Naive thymus-derived CD4-positive, alpha-beta T cell (primary cell): ENCODE data around the gene FOXN3. TPM values are rescaled to one million over a fixed set of nuclear protein-coding genes. Genes with fewer than 3 reads are reported as not detected.
A peak's percentile ranks its signal among the peaks of the same experiment; 100 is the strongest.

ENCODE experiments used
- ATAC-seq: fragments of 150-1000 bp; cut with Tn5 transposase; 2 replicates; pipeline ENCODE4 v1.10.0; 2021; ENCODE audit warnings: mild to moderate bottlenecking, moderate library complexity
- CTCF ChIA-PET: fragments of 350-600 bp; sonication (Branson Sonifier 250); formaldehyde crosslinking; loops from one replicate; lab custom pipeline; 2021; ENCODE audit warnings: antibody characterized with exemption; lab: Charles Lee
- POLR2A ChIA-PET: fragments of 350-600 bp; sonication (Branson Sonifier 250); formaldehyde crosslinking; loops from one replicate; lab custom pipeline; 2021; ENCODE audit warnings: antibody characterized with exemption, inconsistent platforms; lab: Charles Lee
- DNase-seq, 9 donors: peaks; one replicate each; pipeline versions ENCODE4 v3.0.0 to v3.0.0-alpha.2; 2020 to 2022; ENCODE audit warnings: mixed read lengths in 1 of 9
- H3K27ac ChIP-seq: one replicate; pipeline ENCODE4 v1.7.0; 2013; ENCODE audit warnings: mild to moderate bottlenecking, low read depth, low read length, moderate library complexity
- H3K27me3 ChIP-seq, 2 donors: one replicate each; pipeline ENCODE4 v1.7.0; 2013; ENCODE audit warnings: low read length in 2 of 2, mild to moderate bottlenecking in 2 of 2, moderate library complexity in 2 of 2; ENCODE audit not compliant: control insufficient read depth in 2 of 2, insufficient read depth in 2 of 2
- H3K36me3 ChIP-seq, 3 experiments: 1 replicate in 2 of 3; 2 replicates in 1 of 3; pipeline ENCODE4 v1.7.0; 2013; ENCODE audit warnings: low read length in 3 of 3, mild to moderate bottlenecking in 3 of 3, moderate library complexity in 1 of 3; ENCODE audit not compliant: insufficient read depth in 3 of 3, control insufficient read depth in 2 of 3
- H3K4me1 ChIP-seq, 2 donors: one replicate each; pipeline ENCODE4 v1.7.0; 2013; ENCODE audit warnings: low read length in 2 of 2, mild to moderate bottlenecking in 2 of 2, moderate library complexity in 1 of 2; ENCODE audit not compliant: control insufficient read depth in 2 of 2, insufficient read depth in 2 of 2
- H3K4me3 ChIP-seq: 2 replicates; pipeline ENCODE4 v1.7.0; 2013; ENCODE audit warnings: mild to moderate bottlenecking, low read length
- H3K9me3 ChIP-seq, 3 experiments: 1 replicate in 2 of 3; 2 replicates in 1 of 3; pipeline ENCODE4 v1.7.0; 2013; ENCODE audit warnings: low read length in 3 of 3; ENCODE audit not compliant: control insufficient read depth in 2 of 3
- H3K27ac Mint-ChIP-seq, 9 donors: one replicate each; pipeline ENCODE4 v1.8.0; 2020 to 2022; ENCODE audit warnings: mixed read lengths in 9 of 9, mild to moderate bottlenecking in 8 of 9, moderate library complexity in 5 of 9, inconsistent platforms in 2 of 9
- H3K27me3 Mint-ChIP-seq, 5 donors: one replicate each; pipeline ENCODE4 v1.8.0; 2021 to 2022; ENCODE audit warnings: mixed read lengths in 5 of 5, mild to moderate bottlenecking in 1 of 5
- H3K36me3 Mint-ChIP-seq, 5 donors: one replicate each; pipeline ENCODE4 v1.8.0; 2020 to 2022; ENCODE audit warnings: mixed read lengths in 5 of 5, mild to moderate bottlenecking in 3 of 5, inconsistent platforms in 1 of 5
- H3K4me1 Mint-ChIP-seq, 7 donors: one replicate each; pipeline ENCODE4 v1.8.0; 2020 to 2022; ENCODE audit warnings: mixed read lengths in 7 of 7, mild to moderate bottlenecking in 3 of 7, inconsistent platforms in 1 of 7
- H3K4me3 Mint-ChIP-seq, 10 donors: one replicate each; pipeline ENCODE4 v1.8.0; 2020 to 2022; ENCODE audit warnings: mild to moderate bottlenecking in 10 of 10, mixed read lengths in 10 of 10, moderate library complexity in 6 of 10, inconsistent platforms in 2 of 10
- H3K9me3 Mint-ChIP-seq, 11 donors: one replicate each; pipeline ENCODE4 v1.8.0; 2020 to 2022; ENCODE audit warnings: mixed read lengths in 11 of 11, mild to moderate bottlenecking in 4 of 11, inconsistent platforms in 1 of 11, moderate library complexity in 1 of 11
- intact Hi-C, 2 donors: fragments of 100-400 bp; cut with micrococcal nuclease; formaldehyde crosslinking; loops; one replicate each; pipeline ENCODE4 v1.15.1; 2023
- polyA plus RNA-seq, 2 donors: library from polyadenylated mRNA; unstranded; fragments of 300-500 nt; fragmentation: Illumina TruSeq; gene quantifications; one replicate each; pipeline ENCODE4 v1.2.3, GENCODE V29; 2021
- total RNA-seq, 6 experiments: library from RNA in 5 of 6; stranded (reverse) in 5 of 6; gene quantifications; 1 replicate in 5 of 6; 2 replicates in 1 of 6; pipeline ENCODE4 v1.2.3 and lab custom pipeline; 2021 to 2026

Gene FOXN3
- total and polyA plus RNA-seq, 7 experiments from 2014 or later: 103 to 192 (median 149) TPM

DNA sequence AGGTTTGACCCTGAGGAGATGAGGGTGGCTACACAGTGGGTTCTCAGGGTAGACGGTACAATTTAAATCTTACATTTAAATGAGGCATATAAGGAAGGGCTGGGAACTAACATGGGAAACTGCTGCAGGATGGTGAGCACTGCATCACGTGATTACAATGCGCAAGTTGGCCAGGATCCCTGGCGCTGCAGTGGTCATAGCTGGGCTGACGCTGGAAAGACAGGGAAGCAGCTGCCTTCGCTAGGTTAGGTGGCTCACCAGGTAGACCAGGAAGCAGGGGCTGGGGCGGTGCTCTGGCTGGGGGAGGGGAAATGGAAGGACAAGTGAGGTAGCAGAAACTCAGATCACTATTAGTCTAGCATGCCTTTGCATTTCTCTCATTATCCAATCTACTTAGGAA lies 149.9 kb downstream of the FOXN3 start:
- no peaks in the 10 kb centered on the region for H3K27me3 Mint-ChIP-seq
- POLR2A ChIA-PET: no interaction called here
- intact Hi-C loops: no loop called here
- ATAC-seq: no peak
- Histone ChIP-seq H3K4me1 (peaks cover 0 to 11% of the 10 kb centered on the region in 2 donors), H3K9me3 (no peaks in the 10 kb centered on the region), H3K4me3 (no peak overlapping the region), H3K36me3 (no peaks in the 10 kb centered on the region), H3K27ac (no peak overlapping the region), H3K27me3 (no peaks in the 10 kb centered on the region)
- H3K27ac Mint-ChIP-seq: peak overlapping the region in 3 of 9 donors; percentile 0 to 49 (median 45)
- no peak overlapping the region for H3K4me3 Mint-ChIP-seq
- CTCF ChIA-PET: no interaction called here
- peaks cover 6 to 40% (median 22%) of the 10 kb centered on the region in 5 donors for H3K36me3 Mint-ChIP-seq
- peaks cover 19 to 87% (median 82%) of the 10 kb centered on the region in 7 donors for H3K4me1 Mint-ChIP-seq
- peaks cover 0 to 3% (median 0%) of the 10 kb centered on the region in 11 donors for H3K9me3 Mint-ChIP-seq
- DNase-seq: no peak

DNA sequence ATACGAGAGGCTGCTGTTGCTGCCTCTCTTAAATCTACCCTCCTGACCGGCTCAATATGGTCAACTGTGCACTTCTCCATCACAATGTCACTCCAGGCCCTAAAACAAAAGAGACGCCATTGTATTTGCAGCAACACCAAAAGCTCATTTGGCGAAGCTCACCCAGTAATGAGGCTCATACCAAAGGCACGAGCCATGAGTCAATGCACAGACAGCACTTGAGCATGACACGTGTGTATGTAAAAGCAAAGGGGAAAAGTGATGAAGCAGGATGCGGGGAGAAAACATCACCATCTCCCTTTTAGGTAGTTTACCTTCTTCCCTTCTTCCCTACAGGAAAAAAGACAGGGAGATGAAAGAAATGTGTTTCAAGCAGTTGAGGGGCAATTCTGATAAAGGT lies 150.3 kb downstream of the FOXN3 start:
- CTCF ChIA-PET: no interaction called here
- H3K4me3 Mint-ChIP-seq: no peak overlapping the region
- DNase-seq: no peak

DNA sequence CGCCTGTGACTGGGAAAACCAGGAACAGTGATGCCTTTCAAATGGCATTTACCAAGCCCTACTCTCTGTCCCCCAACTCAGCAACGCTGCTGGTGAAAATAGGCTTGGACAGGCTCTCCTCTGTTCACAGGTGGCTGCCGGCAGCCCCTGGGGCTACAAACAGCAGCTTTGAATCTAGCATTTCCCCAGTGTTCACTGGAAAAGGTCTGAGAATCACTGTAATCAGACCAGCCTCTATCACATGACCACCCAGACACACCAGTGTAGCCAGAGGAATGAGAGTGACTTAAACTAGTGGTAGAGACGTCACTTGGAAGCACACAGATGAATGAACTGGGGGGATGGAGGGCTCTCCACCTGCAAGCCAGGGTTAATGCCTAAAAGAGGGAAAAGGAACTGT lies 151.8 kb downstream of the FOXN3 start:
- Histone ChIP-seq H3K9me3 (no peaks in the 10 kb centered on the region), H3K4me3 (no peak overlapping the region), H3K4me1 (peaks cover 0 to 11% of the 10 kb centered on the region in 2 donors), H3K27me3 (no peaks in the 10 kb centered on the region), H3K27ac (no peak overlapping the region), H3K36me3 (no peaks in the 10 kb centered on the region)
- Mint-ChIP-seq H3K4me3 (no peak overlapping the region), H3K9me3 (peaks cover 0 to 3% (median 0%) of the 10 kb centered on the region in 11 donors), H3K4me1 (peaks cover 20 to 80% (median 71%) of the 10 kb centered on the region in 7 donors), H3K27me3 (no peaks in the 10 kb centered on the region), H3K27ac (no peak overlapping the region), H3K36me3 (peaks cover 6 to 41% (median 27%) of the 10 kb centered on the region in 5 donors)
- no peak for ATAC-seq
- DNase-seq: no peak
- POLR2A ChIA-PET: no interaction called here
- intact Hi-C loops: no loop called here
- CTCF ChIA-PET: no interaction called here

More for the DNA sequence above, 150.3 kb downstream of the FOXN3 start:
- Histone ChIP-seq H3K36me3 (no peaks in the 10 kb centered on the region), H3K27ac (no peak overlapping the region), H3K4me3 (no peak overlapping the region), H3K9me3 (no peaks in the 10 kb centered on the region), H3K4me1 (peaks cover 0 to 11% of the 10 kb centered on the region in 2 donors), H3K27me3 (no peaks in the 10 kb centered on the region)
- POLR2A ChIA-PET: no interaction called here
- H3K9me3 Mint-ChIP-seq: peaks cover 0 to 3% (median 0%) of the 10 kb centered on the region in 11 donors
- intact Hi-C loops: no loop called here
- peak overlapping the region in 2 of 9 donors; percentile 45 to 49 for H3K27ac Mint-ChIP-seq
- H3K27me3 Mint-ChIP-seq: no peaks in the 10 kb centered on the region
- peaks cover 19 to 86% (median 82%) of the 10 kb centered on the region in 7 donors for H3K4me1 Mint-ChIP-seq
- no peak for ATAC-seq
- H3K36me3 Mint-ChIP-seq: peaks cover 6 to 42% (median 23%) of the 10 kb centered on the region in 5 donors

DNA sequence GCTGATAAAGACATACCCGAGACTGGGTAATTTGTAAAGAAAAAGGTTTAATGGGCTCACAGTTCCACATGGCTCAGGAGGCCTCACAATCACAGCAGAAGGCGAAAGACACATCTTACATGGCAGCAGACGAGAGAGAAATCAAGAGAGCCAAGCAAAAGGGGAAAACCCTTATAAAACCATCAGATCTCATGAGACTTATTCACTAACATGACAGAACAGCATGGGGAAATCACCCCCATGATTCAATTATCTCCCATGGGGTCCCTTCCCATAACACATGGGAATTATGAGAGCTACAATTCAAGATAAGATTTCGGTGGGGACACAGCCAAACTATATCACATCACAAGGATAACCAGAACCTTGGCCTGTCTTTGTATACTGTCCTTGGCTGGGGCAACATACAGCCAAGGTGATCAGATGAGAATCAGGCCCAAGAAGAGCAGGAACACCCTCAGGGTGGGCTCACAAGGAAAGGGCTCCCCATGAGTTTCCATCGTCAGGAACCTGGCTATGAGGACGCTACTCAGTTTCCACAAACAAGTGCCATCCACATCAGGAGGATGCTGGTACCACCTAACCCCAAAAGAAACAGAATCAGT lies 152.7 kb downstream of the FOXN3 start:
- intact Hi-C loops: no loop called here

DNA sequence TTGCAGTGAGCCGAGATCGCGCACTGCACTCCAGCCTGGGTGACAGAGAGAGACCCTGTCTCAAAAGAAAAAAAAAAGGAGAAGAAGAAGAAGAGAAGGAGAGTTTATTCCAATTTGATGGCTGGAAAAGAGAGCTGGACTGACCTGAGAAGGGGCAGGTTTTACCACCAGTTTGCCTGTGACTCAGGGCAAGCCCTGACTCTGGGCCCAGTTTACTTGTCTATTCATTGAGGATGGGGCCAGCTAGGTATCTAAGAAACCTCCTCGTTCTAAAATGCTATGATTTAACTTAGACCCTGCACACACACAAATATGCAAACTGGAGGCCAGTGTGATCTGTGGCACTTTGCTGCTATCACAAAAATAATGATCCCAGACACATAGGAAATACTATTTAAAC lies 155.0 kb downstream of the FOXN3 start:
- Histone ChIP-seq H3K27ac (no peak overlapping the region), H3K9me3 (no peaks in the 10 kb centered on the region), H3K4me1 (peaks cover 0 to 11% of the 10 kb centered on the region in 2 donors), H3K4me3 (no peak overlapping the region), H3K36me3 (peaks cover 0 to 3% (median 0%) of the 10 kb centered on the region in 3 experiments), H3K27me3 (no peaks in the 10 kb centered on the region)
- H3K4me1 Mint-ChIP-seq: peaks cover 21 to 69% (median 52%) of the 10 kb centered on the region in 7 donors
- H3K4me3 Mint-ChIP-seq: no peak overlapping the region
- no peak for DNase-seq
- H3K27me3 Mint-ChIP-seq: no peaks in the 10 kb centered on the region
- peak overlapping the region in 5 of 9 donors; percentile 17 to 63 (median 60) for H3K27ac Mint-ChIP-seq
- POLR2A ChIA-PET: interaction anchor here (0.9 kb wide), 1 partner anchor 33 kb away, joined by 3 read pairs; no protein-coding TSS in a partner anchor
- H3K9me3 Mint-ChIP-seq: no peaks in the 10 kb centered on the region
- intact Hi-C loops: no loop called here
- ATAC-seq: no peak
- H3K36me3 Mint-ChIP-seq: peaks cover 3 to 48% (median 38%) of the 10 kb centered on the region in 5 donors
- CTCF ChIA-PET: no interaction called here

More for the DNA sequence above, 152.7 kb downstream of the FOXN3 start:
- Mint-ChIP-seq H3K36me3 (peaks cover 3 to 40% (median 27%) of the 10 kb centered on the region in 5 donors), H3K9me3 (peaks cover 0 to 2% (median 0%) of the 10 kb centered on the region in 11 donors), H3K27me3 (no peaks in the 10 kb centered on the region), H3K27ac (peak overlapping the region in 3 of 9 donors; percentile 1 to 44 (median 22)), H3K4me1 (peaks cover 20 to 75% (median 62%) of the 10 kb centered on the region in 7 donors), H3K4me3 (peak overlapping the region in 1 of 10 donors; percentile 51)
- no peaks in the 10 kb centered on the region for H3K9me3 ChIP-seq
- ChIA-PET CTCF (no interaction called here), POLR2A (no interaction called here)
- ATAC-seq (no peak), DNase-seq (no peak)
- peaks cover 0 to 11% of the 10 kb centered on the region in 2 donors for H3K4me1 ChIP-seq
- no peak overlapping the region for H3K27ac ChIP-seq
- H3K4me3 ChIP-seq: no peak overlapping the region
- no peaks in the 10 kb centered on the region for H3K36me3 ChIP-seq
- H3K27me3 ChIP-seq: no peaks in the 10 kb centered on the region

DNA sequence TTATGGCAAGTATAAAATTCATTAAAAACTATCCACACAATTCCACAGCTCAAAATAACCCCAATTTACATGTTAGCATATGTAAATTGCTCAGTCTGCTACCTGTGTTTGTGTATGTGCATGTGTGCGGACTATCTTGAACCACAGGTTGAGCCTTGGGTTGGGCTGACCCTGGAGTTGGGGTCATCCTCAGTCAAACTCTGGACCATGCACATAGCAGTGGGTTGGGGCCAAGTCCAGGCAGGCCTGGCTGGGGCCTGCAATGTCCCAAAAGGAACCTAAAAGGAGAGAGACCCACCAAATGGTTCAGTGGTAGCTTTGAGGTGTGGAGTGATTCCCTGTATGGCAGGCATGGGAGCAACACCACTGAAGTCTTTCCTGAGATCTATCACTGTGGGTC lies 156.1 kb downstream of the FOXN3 start:
- DNase-seq: no peak
- Mint-ChIP-seq H3K27me3 (no peaks in the 10 kb centered on the region), H3K4me3 (no peak overlapping the region), H3K27ac (no peak overlapping the region), H3K4me1 (peaks cover 18 to 69% (median 52%) of the 10 kb centered on the region in 7 donors), H3K9me3 (no peaks in the 10 kb centered on the region), H3K36me3 (peaks cover 3 to 48% (median 30%) of the 10 kb centered on the region in 5 donors)
- Histone ChIP-seq H3K27me3 (no peaks in the 10 kb centered on the region), H3K36me3 (peaks cover 0 to 3% (median 0%) of the 10 kb centered on the region in 3 experiments), H3K4me1 (peaks cover 0 to 11% of the 10 kb centered on the region in 2 donors), H3K27ac (no peak overlapping the region), H3K9me3 (no peaks in the 10 kb centered on the region), H3K4me3 (no peak overlapping the region)
- ChIA-PET POLR2A (no interaction called here), CTCF (interaction anchor here (0.6 kb wide), 1 partner anchor 95 kb away, joined by 4 read pairs; no protein-coding TSS in a partner anchor)
- intact Hi-C loops: no loop called here
- no peak for ATAC-seq
